Left ventricle myocardium inferior (tissue), 1 donor: Measurements from ENCODE around the gene XYLT1. TPM values are rescaled to one million over a fixed set of nuclear protein-coding genes. Genes with fewer than 3 reads are reported as not detected.

Experiments used
- DNase-seq: peaks from one replicate; pipeline ENCODE4 v3.0.0-alpha.2; 2020
- H3K27ac ChIP-seq: fragments of 200-600 bp; replicated peaks from 2 replicates; pipeline ENCODE4 v1.8.0; 2021
- H3K27me3 ChIP-seq: fragments of 200-600 bp; 2 replicates; pipeline ENCODE4 v1.8.0; 2021; ENCODE audit warnings: low read depth
- H3K36me3 ChIP-seq: fragments of 200-600 bp; 2 replicates; pipeline ENCODE4 v1.8.0; 2021
- H3K4me1 ChIP-seq: fragments of 200-600 bp; 2 replicates; pipeline ENCODE4 v1.8.0; 2021
- H3K4me3 ChIP-seq: fragments of 200-600 bp; 2 replicates; pipeline ENCODE4 v1.8.0; 2021; ENCODE audit warnings: mild to moderate bottlenecking, moderate library complexity
- H3K9me3 ChIP-seq: fragments of 200-600 bp; replicated peaks from 2 replicates; pipeline ENCODE4 v1.8.0; 2021
- CTCF ChIP-seq: fragments of 200-600 bp; IDR thresholded peaks from 2 replicates; pipeline ENCODE4 v1.8.0; 2021; ENCODE audit warnings: antibody characterized with exemption, mild to moderate bottlenecking, borderline replicate concordance
- intact Hi-C: fragments of 100-400 bp; cut with micrococcal nuclease; formaldehyde crosslinking; loops from one replicate; pipeline ENCODE4 v1.11.0; 2022
- total RNA-seq: library from RNA; stranded (reverse); fragmentation: NEBNext Ultra II Directional; extraction: Animal tissue kit (Norgen Biotek cat#: 25700); gene quantifications from one replicate; pipeline ENCODE4 v1.2.1, GENCODE V29; 2021
- donor health status: DM: no; HTN: yes; CAD: no; lungs with severe emphysema.

Gene XYLT1
- total RNA-seq, 1 donor from 2014 or later, result 1.4 TPM

GRCh38 chr16:17467923-17468540 is 2.7 kb downstream of the XYLT1 start:
- no peaks in the 10 kb centered on the region for H3K36me3 ChIP-seq
- DNase-seq, result peak; percentile 54
- intact Hi-C loops, result loop anchor here (10.0 kb wide), 1 partner anchor 193 kb away; no protein-coding TSS in a partner anchor
- peaks cover 24% of the 10 kb centered on the region for H3K4me1 ChIP-seq
- no peaks in the 10 kb centered on the region for H3K9me3 ChIP-seq
- H3K27me3 ChIP-seq, result peaks cover 69% of the 10 kb centered on the region
- peak; percentile 70 for TF ChIP-seq CTCF
- H3K4me3 ChIP-seq, result no peak overlapping the region
- H3K27ac ChIP-seq, result no peak overlapping the region

GRCh38 chr16:17466876-17467275 is 3.9 kb downstream of the XYLT1 start:
- Histone ChIP-seq H3K4me1 (peaks cover 24% of the 10 kb centered on the region), H3K9me3 (no peaks in the 10 kb centered on the region), H3K4me3 (no peak overlapping the region), H3K27ac (no peak overlapping the region), H3K27me3 (peaks cover 69% of the 10 kb centered on the region), H3K36me3 (no peaks in the 10 kb centered on the region)
- no peak for TF ChIP-seq CTCF
- no peak for DNase-seq
- intact Hi-C loops, result loop anchor here (10.0 kb wide), 1 partner anchor 192 kb away; no protein-coding TSS in a partner anchor

- Histone ChIP-seq H3K27me3 (peaks cover 72% of the 10 kb centered on the region), H3K4me3 (no peak overlapping the region)
Measured at GRCh38 chr16:17465460-17465859, 5.3 kb downstream of the XYLT1 start.

GRCh38 chr16:17463335-17463734 is 7.4 kb downstream of the XYLT1 start:
- Histone ChIP-seq H3K27ac (no peak overlapping the region), H3K9me3 (no peaks in the 10 kb centered on the region), H3K36me3 (no peaks in the 10 kb centered on the region), H3K27me3 (peaks cover 52% of the 10 kb centered on the region), H3K4me3 (no peak overlapping the region), H3K4me1 (peaks cover 9% of the 10 kb centered on the region)
- intact Hi-C loops, result loop anchor here (10.0 kb wide), 1 partner anchor 189 kb away; no protein-coding TSS in a partner anchor
- DNase-seq, result no peak
- TF ChIP-seq CTCF, result no peak

More at GRCh38 chr16:17465460-17465859, 5.3 kb downstream of the XYLT1 start:
- no peak for TF ChIP-seq CTCF
- Histone ChIP-seq H3K27ac (no peak overlapping the region), H3K4me1 (peaks cover 19% of the 10 kb centered on the region), H3K36me3 (no peaks in the 10 kb centered on the region), H3K9me3 (no peaks in the 10 kb centered on the region)
- DNase-seq, result no peak
- intact Hi-C loops, result loop anchor here (10.0 kb wide), 1 partner anchor 191 kb away; no protein-coding TSS in a partner anchor

GRCh38 chr16:17461951-17462729 is 8.6 kb downstream of the XYLT1 start:
- Histone ChIP-seq H3K27ac (no peak overlapping the region), H3K27me3 (peaks cover 45% of the 10 kb centered on the region), H3K4me3 (no peak overlapping the region), H3K36me3 (no peaks in the 10 kb centered on the region), H3K9me3 (no peaks in the 10 kb centered on the region), H3K4me1 (peaks cover 9% of the 10 kb centered on the region)
- intact Hi-C loops, result loop anchor here (10.0 kb wide), 1 partner anchor 187 kb away; no protein-coding TSS in a partner anchor
- DNase-seq, result no peak
- no peak for TF ChIP-seq CTCF
